SU-DHL-6 (cell line): ENCODE measurements around the gene FAM187B.

Experiments
- H2AFZ ChIP-seq: fragments of 200-600 bp; sonication (generic); 2 replicates; pipeline ENCODE4 v1.6.1; 2014; ENCODE audit warnings: low read depth, mild to moderate bottlenecking, moderate library complexity, mixed read lengths, antibody characterized with exemption, low read length; ENCODE audit not compliant: severe bottlenecking
- H3F3A ChIP-seq: fragments of 200-600 bp; shearing (Covaris generic); 2 replicates; pipeline ENCODE4 v1.6.0; 2016; ENCODE audit warnings: antibody characterized with exemption, mild to moderate bottlenecking; ENCODE audit not compliant: insufficient read depth
- H3K27ac ChIP-seq: fragments of 200-600 bp; sonication (generic); 2 replicates; pipeline ENCODE4 v1.5.1; 2016; ENCODE audit warnings: low read depth, mild to moderate bottlenecking, low read length, moderate library complexity, mixed read lengths
- H3K27me3 ChIP-seq: fragments of 200-600 bp; sonication (generic), shearing (Covaris generic); 2 replicates; pipeline ENCODE4 v1.6.0; 2014; ENCODE audit warnings: mild to moderate bottlenecking, low read length
- H3K36me3 ChIP-seq: fragments of 200-600 bp; sonication (generic); 2 replicates; pipeline ENCODE4 v1.6.1; 2014; ENCODE audit warnings: mild to moderate bottlenecking, low read length, mixed read lengths
- H3K4me2 ChIP-seq: fragments of 300-600, 200-600 bp; shearing (Covaris generic), sonication (generic); 2 replicates; pipeline ENCODE4 v1.6.0; 2014; ENCODE audit warnings: low read length, low read depth, mild to moderate bottlenecking; ENCODE audit not compliant: poor library complexity, severe bottlenecking
- H3K4me3 ChIP-seq: fragments of 200-600 bp; sonication (generic); 2 replicates; pipeline ENCODE4 v1.5.1; 2014; ENCODE audit warnings: antibody characterized with exemption, low read length, mild to moderate bottlenecking, mixed read lengths; ENCODE audit not compliant: insufficient read depth, poor library complexity, severe bottlenecking
- H3K79me2 ChIP-seq: fragments of 200-600 bp; sonication (generic); 2 replicates; pipeline ENCODE4 v1.6.1; 2014; ENCODE audit warnings: mild to moderate bottlenecking, low read length, moderate library complexity; ENCODE audit not compliant: insufficient read depth
- H3K9ac ChIP-seq: fragments of 200-600 bp; sonication (generic); 2 replicates; pipeline ENCODE4 v1.7.0; 2014; ENCODE audit warnings: mild to moderate bottlenecking, low read length
- H3K9me2 ChIP-seq: fragments of 200-600 bp; sonication (generic); replicated peaks from 2 replicates; pipeline ENCODE4 v1.6.1; 2014; ENCODE audit warnings: low read length; ENCODE audit not compliant: insufficient read depth
- H3K9me3 ChIP-seq: fragments of 200-600 bp; sonication (generic); 2 replicates; pipeline ENCODE4 v1.6.1; 2014; ENCODE audit warnings: low read length, mixed read lengths; ENCODE audit not compliant: insufficient read depth
- H4K20me1 ChIP-seq: fragments of 200-600 bp; sonication (generic); 2 replicates; pipeline ENCODE4 v1.6.1; 2014; ENCODE audit warnings: low read depth, mild to moderate bottlenecking, antibody characterized with exemption, low read length, moderate library complexity, mixed read lengths
- EZH2phosphoT487 ChIP-seq: fragments of 200-600 bp; sonication (generic), shearing (Covaris generic); conservative IDR thresholded peaks from 2 replicates; pipeline ENCODE4 v1.6.1; 2018; ENCODE audit warnings: mild to moderate bottlenecking, antibody characterized with exemption, low read length, moderate library complexity, mixed read lengths
- TF ChIP-seq, protein P1 (sequence below): fragments of 200-600 bp; sonication (generic); IDR thresholded peaks from one replicate; pipeline ENCODE4 v1.5.1; 2017; ENCODE audit warnings: antibody characterized with exemption, mild to moderate bottlenecking, low read length, moderate library complexity; ENCODE audit not compliant: insufficient read depth, poor library complexity, severe bottlenecking

Gene FAM187B

DNA sequence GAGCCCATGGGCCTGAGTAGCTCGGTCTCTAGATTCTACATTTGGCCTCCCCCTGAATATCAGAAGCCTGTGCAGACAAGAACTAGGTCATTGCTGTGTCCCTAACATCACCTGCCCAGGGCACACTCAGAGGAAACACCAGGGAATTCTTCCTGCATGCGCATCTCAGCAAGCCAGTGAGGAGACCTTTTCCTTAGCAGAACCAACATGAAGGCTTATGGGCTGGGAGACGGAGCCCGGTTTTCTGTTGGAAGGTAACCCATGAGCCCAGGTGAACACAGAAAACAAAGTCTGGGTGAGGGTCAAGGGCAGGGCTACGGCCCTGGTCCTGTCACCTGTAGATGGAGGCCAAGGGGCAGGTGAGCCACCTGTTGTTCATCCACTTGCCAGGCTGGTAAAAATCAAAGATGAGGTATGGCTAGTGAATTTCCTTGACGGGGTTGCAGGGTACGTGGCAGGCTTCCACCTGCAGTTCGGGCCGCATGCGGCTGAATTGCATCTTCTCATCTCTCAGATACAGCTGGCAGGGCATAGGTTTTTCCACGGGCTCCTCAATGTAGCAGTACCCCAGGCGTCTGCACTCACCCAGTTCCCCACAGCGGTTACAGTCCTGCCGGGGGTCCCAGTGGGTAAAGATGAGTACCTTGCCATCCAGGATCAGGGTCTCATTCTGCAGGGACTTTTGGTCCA lies 3.6 kb upstream of the FAM187B start:
- H3K4me3 ChIP-seq: no peak overlapping the region
- H3K9ac ChIP-seq: no peak overlapping the region
- TF ChIP-seq, protein P1, sequence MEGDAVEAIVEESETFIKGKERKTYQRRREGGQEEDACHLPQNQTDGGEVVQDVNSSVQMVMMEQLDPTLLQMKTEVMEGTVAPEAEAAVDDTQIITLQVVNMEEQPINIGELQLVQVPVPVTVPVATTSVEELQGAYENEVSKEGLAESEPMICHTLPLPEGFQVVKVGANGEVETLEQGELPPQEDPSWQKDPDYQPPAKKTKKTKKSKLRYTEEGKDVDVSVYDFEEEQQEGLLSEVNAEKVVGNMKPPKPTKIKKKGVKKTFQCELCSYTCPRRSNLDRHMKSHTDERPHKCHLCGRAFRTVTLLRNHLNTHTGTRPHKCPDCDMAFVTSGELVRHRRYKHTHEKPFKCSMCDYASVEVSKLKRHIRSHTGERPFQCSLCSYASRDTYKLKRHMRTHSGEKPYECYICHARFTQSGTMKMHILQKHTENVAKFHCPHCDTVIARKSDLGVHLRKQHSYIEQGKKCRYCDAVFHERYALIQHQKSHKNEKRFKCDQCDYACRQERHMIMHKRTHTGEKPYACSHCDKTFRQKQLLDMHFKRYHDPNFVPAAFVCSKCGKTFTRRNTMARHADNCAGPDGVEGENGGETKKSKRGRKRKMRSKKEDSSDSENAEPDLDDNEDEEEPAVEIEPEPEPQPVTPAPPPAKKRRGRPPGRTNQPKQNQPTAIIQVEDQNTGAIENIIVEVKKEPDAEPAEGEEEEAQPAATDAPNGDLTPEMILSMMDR: no peak
- TF ChIP-seq EZH2phosphoT487: no peak
- no peak overlapping the region for H3K27ac ChIP-seq
- no peaks in the 10 kb centered on the region for H3F3A ChIP-seq
- H3K9me2 ChIP-seq: no peaks in the 10 kb centered on the region
- no peak overlapping the region for H2AFZ ChIP-seq
- no peaks in the 10 kb centered on the region for H4K20me1 ChIP-seq
- no peaks in the 10 kb centered on the region for H3K9me3 ChIP-seq
- no peaks in the 10 kb centered on the region for H3K79me2 ChIP-seq
- H3K36me3 ChIP-seq: no peaks in the 10 kb centered on the region
- no peaks in the 10 kb centered on the region for H3K27me3 ChIP-seq
- no peak overlapping the region for H3K4me2 ChIP-seq

DNA sequence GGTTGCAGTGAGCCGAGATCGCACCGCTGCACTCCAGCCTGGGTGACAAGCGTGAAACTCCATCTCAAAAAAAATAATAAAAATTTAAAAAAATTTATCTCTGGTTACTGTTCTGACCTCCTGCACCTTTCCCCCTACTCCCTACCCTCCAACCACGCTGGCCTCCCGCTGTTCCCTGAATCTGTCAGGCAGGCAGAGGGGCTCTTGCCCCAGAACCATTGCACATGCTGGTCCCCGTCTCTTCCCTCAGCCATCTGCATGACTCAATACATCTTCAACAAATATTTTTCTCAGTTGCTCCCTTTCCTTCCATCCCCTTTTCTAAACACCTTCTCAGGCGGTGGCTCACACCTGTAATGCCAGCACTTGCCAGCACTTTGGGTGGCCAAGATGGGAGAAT lies 1.1 kb upstream of the FAM187B start:
- Histone ChIP-seq H3K36me3 (no peaks in the 10 kb centered on the region), H2AFZ (no peak overlapping the region), H3K27ac (no peak overlapping the region), H3K4me2 (no peak overlapping the region), H4K20me1 (no peaks in the 10 kb centered on the region), H3K9ac (no peak overlapping the region), H3K4me3 (no peak overlapping the region), H3K79me2 (no peaks in the 10 kb centered on the region), H3K27me3 (no peaks in the 10 kb centered on the region), H3K9me2 (no peaks in the 10 kb centered on the region), H3K9me3 (no peaks in the 10 kb centered on the region), H3F3A (no peaks in the 10 kb centered on the region)
- TF ChIP-seq EZH2phosphoT487: no peak
- TF ChIP-seq, protein P1: no peak

DNA sequence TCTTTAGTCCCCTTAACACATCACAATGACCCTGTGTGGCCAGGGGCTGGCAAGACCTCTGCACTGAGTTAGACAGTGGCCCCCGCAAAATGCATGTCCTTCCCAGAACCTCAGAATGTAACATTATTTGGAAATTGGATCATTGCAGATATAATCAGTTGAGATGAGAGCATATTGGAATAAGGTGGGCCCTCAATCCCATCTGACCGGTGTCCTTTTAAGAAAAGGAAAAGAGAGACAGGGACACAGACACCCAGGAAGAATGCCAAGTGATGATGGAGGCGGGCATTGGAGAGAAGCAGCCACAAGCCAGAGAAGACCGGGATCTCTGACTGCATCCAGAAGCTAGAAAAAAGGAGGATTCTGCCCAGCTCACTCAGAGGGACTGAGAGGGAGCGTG lies 1.8 kb downstream of the FAM187B start:
- H3K4me3 ChIP-seq: no peak overlapping the region
- H3K79me2 ChIP-seq: no peaks in the 10 kb centered on the region
- H3K27ac ChIP-seq: no peak overlapping the region
- H3F3A ChIP-seq: no peaks in the 10 kb centered on the region
- no peaks in the 10 kb centered on the region for H3K27me3 ChIP-seq
- H3K9me2 ChIP-seq: no peaks in the 10 kb centered on the region
- TF ChIP-seq EZH2phosphoT487: no peak
- TF ChIP-seq, protein P1: no peak
- H4K20me1 ChIP-seq: no peaks in the 10 kb centered on the region
- H3K9me3 ChIP-seq: no peaks in the 10 kb centered on the region
- H3K36me3 ChIP-seq: no peaks in the 10 kb centered on the region
- H2AFZ ChIP-seq: no peak overlapping the region
- no peak overlapping the region for H3K9ac ChIP-seq
- H3K4me2 ChIP-seq: no peak overlapping the region
